ENCODE data around the gene NPHS1. TPM values are rescaled to one million over a fixed set of nuclear protein-coding genes. Genes with fewer than 3 reads are reported as not detected.
A peak's percentile ranks its signal among the peaks of the same experiment; 100 is the strongest.

NPHS1 gene
- total and polyA plus RNA-seq, 9 of the 15 experiments (the other 6 are each of a cell fraction or from before 2014, with no cell fraction given): 0.01 to 0.28 (median 0.14) TPM; not detected in 5

- H3K27ac ChIP-seq (ENCODE audit: extremely low read depth, low read depth, low read length): no peak overlapping the region
- no TSS peak for BruUV-seq (replicated peaks)
- ATAC-seq (peak; percentile 98), FAIRE-seq (peak; percentile 91), DNase-seq (ENCODE audit: extremely low read depth in 1 of 4, low spot score in 3 of 4) (peak; percentile 67 to 82 (median 74))
- no peak overlapping the region for H3K4me2 ChIP-seq (ENCODE audit: insufficient read depth, low read length)
- no peaks in the 10 kb centered on the region for H3K9me1 ChIP-seq (ENCODE audit: control insufficient read depth, insufficient read depth, low read length)
- no peaks in the 10 kb centered on the region for H3K9me3 ChIP-seq (replicated peaks; ENCODE audit: control insufficient read depth, insufficient read depth, low read depth, low read length)
- intact Hi-C loops (cut with micrococcal nuclease): loop anchor here (10.0 kb wide), 1 partner anchor 106 kb away; the partner anchor contains the start of gene LRFN3
- peaks cover 16 to 35% of the 10 kb centered on the region in 2 experiments for H3K27me3 ChIP-seq (ENCODE audit: control insufficient read depth in 2 of 2, insufficient read depth in 2 of 2, low read length in 2 of 2)
- no peak overlapping the region for H2AFZ ChIP-seq (ENCODE audit: low read depth, low read length)
- WGBS (ENCODE audit: insufficient coverage, low coverage, missing lambda C conversion rate): 1% methylated on average over 12 of the region's 12 CpGs
- H3K79me2 ChIP-seq (ENCODE audit: control insufficient read depth, insufficient read depth, low read length): no peaks in the 10 kb centered on the region
- in situ Hi-C loops (cut with MboI): no loop called here
- H3K9ac ChIP-seq (ENCODE audit: insufficient read depth in 1 of 2, low read depth in 2 of 2, low read length in 2 of 2): no peak overlapping the region
- no peak overlapping the region for H3K4me3 ChIP-seq
- peaks cover 4% of the 10 kb centered on the region; the same call in 1 of the 2 replicates for H4K20me1 ChIP-seq (replicated peaks; ENCODE audit: control insufficient read depth, insufficient read depth, low read length)
- H3K4me1 ChIP-seq (replicated peaks in 1 of 2; ENCODE audit: control insufficient read depth in 2 of 2, insufficient read depth in 2 of 2, low read length in 2 of 2): no peaks in the 10 kb centered on the region; a peak in 1 of 5 replicates
- ChIA-PET CTCF (ENCODE audit: low intra/inter-chr PET ratio) (no interaction called here), POLR2A (interaction anchor here (0.6 to 1.3 kb wide), 4 partner anchors 9 to 1311 kb away, joined by 3 to 4 read pairs (median 3); no protein-coding TSS in a partner anchor)
- no peaks in the 10 kb centered on the region for H3K36me3 ChIP-seq (ENCODE audit: control insufficient read depth, insufficient read depth, low read length)
- TF ChIP-seq MYC (IDR thresholded peaks at IDR 0.05; ENCODE audit: low read depth, low read length) (peak; percentile 66; the same call in 1 of the 2 replicates), MYC (CRISPR knock-in tag; IDR thresholded peaks at IDR 0.05; ENCODE audit: borderline replicate concordance, low read depth) (no peak), FOXJ3 (CRISPR knock-in tag; IDR thresholded peaks at IDR 0.05) (0 out of 2 replicates have a peak, but pooled peaks have one; percentile 62), EHMT2 (IDR thresholded peaks at IDR 0.05) (peak; percentile 99), HDAC2 (IDR thresholded peaks at IDR 0.05) (peak; percentile 72; the same call in 1 of the 2 replicates), TCF3 (CRISPR knock-in tag; IDR thresholded peaks at IDR 0.05) (0 out of 2 replicates have a peak, but pooled peaks have one; percentile 21), TGIF2 (CRISPR knock-in tag; IDR thresholded peaks at IDR 0.05) (peak; percentile 87; the same call in 1 of the 2 replicates), ETV6 (IDR thresholded peaks at IDR 0.05; ENCODE audit: borderline replicate concordance in 1 of 2, low read depth in 2 of 2, low read length in 1 of 2) (no peak), ETV6 (CRISPR knock-in tag; IDR thresholded peaks at IDR 0.05; ENCODE audit: borderline replicate concordance) (peak; percentile 84; the same call in 1 of the 2 replicates), PHF8 (IDR thresholded peaks at IDR 0.05; ENCODE audit: borderline replicate concordance, low read length) (no peak), RCOR1 (IDR thresholded peaks at IDR 0.05; ENCODE audit: borderline replicate concordance in 1 of 2, low read depth in 2 of 2, low read length in 2 of 2) (peak in 1 of 2 experiments; percentile 89; a peak in 2 of 4 replicates), TEAD2 (tag; IDR thresholded peaks at IDR 0.05) (no peak)
- TF ChIP-seq, protein P1, sequence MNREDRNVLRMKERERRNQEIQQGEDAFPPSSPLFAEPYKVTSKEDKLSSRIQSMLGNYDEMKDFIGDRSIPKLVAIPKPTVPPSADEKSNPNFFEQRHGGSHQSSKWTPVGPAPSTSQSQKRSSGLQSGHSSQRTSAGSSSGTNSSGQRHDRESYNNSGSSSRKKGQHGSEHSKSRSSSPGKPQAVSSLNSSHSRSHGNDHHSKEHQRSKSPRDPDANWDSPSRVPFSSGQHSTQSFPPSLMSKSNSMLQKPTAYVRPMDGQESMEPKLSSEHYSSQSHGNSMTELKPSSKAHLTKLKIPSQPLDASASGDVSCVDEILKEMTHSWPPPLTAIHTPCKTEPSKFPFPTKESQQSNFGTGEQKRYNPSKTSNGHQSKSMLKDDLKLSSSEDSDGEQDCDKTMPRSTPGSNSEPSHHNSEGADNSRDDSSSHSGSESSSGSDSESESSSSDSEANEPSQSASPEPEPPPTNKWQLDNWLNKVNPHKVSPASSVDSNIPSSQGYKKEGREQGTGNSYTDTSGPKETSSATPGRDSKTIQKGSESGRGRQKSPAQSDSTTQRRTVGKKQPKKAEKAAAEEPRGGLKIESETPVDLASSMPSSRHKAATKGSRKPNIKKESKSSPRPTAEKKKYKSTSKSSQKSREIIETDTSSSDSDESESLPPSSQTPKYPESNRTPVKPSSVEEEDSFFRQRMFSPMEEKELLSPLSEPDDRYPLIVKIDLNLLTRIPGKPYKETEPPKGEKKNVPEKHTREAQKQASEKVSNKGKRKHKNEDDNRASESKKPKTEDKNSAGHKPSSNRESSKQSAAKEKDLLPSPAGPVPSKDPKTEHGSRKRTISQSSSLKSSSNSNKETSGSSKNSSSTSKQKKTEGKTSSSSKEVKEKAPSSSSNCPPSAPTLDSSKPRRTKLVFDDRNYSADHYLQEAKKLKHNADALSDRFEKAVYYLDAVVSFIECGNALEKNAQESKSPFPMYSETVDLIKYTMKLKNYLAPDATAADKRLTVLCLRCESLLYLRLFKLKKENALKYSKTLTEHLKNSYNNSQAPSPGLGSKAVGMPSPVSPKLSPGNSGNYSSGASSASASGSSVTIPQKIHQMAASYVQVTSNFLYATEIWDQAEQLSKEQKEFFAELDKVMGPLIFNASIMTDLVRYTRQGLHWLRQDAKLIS (CRISPR knock-in tag; IDR thresholded peaks at IDR 0.05): no peak; the same call in 1 of the 2 replicates
- TF ChIP-seq, protein P2, sequence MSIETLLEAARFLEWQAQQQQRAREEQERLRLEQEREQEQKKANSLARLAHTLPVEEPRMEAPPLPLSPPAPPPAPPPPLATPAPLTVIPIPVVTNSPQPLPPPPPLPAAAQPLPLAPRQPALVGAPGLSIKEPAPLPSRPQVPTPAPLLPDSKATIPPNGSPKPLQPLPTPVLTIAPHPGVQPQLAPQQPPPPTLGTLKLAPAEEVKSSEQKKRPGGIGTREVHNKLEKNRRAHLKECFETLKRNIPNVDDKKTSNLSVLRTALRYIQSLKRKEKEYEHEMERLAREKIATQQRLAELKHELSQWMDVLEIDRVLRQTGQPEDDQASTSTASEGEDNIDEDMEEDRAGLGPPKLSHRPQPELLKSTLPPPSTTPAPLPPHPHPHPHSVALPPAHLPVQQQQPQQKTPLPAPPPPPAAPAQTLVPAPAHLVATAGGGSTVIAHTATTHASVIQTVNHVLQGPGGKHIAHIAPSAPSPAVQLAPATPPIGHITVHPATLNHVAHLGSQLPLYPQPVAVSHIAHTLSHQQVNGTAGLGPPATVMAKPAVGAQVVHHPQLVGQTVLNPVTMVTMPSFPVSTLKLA (conservative IDR thresholded peaks at IDR 0.05): peak; percentile 83 to 91
- TF ChIP-seq, protein P3, sequence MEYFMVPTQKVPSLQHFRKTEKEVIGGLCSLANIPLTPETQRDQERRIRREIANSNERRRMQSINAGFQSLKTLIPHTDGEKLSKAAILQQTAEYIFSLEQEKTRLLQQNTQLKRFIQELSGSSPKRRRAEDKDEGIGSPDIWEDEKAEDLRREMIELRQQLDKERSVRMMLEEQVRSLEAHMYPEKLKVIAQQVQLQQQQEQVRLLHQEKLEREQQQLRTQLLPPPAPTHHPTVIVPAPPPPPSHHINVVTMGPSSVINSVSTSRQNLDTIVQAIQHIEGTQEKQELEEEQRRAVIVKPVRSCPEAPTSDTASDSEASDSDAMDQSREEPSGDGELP (CRISPR knock-in tag; IDR thresholded peaks at IDR 0.05; ENCODE audit: borderline replicate concordance): peak; percentile 75
Measured at GRCh38 chr19:35828692-35829301, 23.5 kb downstream of the NPHS1 start.

Data from K562 (cell line).